ENCODE measurements around the gene MICAL2. TPM values are rescaled to one million over a fixed set of nuclear protein-coding genes. Genes with fewer than 3 reads are reported as not detected.

The MICAL2 gene
- total RNA-seq, 2 donors from 2014 or later = 1.5 to 1.9 TPM

DNA sequence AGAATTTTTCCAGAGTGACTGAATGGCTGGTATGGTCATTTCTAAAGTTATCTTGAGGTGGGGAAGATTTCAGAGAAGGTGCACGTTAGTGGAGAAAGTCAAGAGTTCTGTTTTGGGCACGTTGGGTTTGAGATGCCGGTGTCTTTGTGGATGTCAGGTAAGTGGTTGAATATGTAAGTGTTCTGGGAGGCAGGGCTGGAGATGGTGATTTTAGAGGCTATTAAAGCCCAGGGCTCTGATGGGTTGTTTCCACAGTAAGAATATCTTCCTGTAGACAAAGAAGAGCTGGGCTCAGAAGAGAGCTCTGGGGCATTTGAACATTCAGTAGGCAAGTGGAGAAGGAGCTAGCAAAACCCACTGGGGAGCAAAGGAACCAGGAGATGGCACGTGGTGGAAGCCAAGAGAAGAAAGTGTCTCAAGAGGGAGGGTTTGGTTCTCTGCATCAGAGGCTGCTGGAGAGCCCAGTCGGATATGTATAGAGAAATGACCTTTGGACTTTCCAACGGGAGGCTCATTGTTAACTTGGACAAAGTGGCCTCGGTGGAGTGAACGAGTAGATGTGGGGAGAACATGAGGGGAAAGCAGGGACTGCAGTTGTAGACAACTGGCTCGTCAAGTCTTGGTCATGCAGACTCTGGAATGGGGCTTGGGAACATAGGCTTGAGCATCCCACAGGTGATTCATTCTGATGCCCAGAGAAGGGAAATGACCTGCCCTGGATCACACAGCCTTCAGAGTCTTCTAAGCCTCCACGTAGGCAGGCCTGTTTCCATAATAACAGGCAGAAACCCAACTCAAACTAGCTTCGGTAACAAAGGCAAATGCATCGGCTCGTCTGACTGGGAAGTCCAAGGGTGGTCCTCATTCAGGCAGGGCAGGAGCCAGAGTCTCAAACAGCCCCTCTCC is 168.6 kb downstream of the MICAL2 start:
- no peaks in the 10 kb centered on the region for H3K36me3 Mint-ChIP-seq (ENCODE audit: low read depth)
- no peaks in the 10 kb centered on the region for H3K4me1 ChIP-seq (ENCODE audit: control insufficient read depth, insufficient read depth, low read length)
- WGBS, 2 experiments (ENCODE audit: insufficient coverage in 1 of 2, insufficient read length in 1 of 2) = 85 to 90% methylated on average over 10 to 13 of the region's 13 CpGs
- no peak overlapping the region for H3K4me3 Mint-ChIP-seq
- H3K27me3 Mint-ChIP-seq (ENCODE audit: insufficient read depth) = peaks cover 2% of the 10 kb centered on the region
- H3K27ac Mint-ChIP-seq = no peak overlapping the region
- H3K4me1 Mint-ChIP-seq = peaks cover 7% of the 10 kb centered on the region
- H3K27ac ChIP-seq (ENCODE audit: low read depth, low read length) = no peak overlapping the region
- TF ChIP-seq, protein P1, sequence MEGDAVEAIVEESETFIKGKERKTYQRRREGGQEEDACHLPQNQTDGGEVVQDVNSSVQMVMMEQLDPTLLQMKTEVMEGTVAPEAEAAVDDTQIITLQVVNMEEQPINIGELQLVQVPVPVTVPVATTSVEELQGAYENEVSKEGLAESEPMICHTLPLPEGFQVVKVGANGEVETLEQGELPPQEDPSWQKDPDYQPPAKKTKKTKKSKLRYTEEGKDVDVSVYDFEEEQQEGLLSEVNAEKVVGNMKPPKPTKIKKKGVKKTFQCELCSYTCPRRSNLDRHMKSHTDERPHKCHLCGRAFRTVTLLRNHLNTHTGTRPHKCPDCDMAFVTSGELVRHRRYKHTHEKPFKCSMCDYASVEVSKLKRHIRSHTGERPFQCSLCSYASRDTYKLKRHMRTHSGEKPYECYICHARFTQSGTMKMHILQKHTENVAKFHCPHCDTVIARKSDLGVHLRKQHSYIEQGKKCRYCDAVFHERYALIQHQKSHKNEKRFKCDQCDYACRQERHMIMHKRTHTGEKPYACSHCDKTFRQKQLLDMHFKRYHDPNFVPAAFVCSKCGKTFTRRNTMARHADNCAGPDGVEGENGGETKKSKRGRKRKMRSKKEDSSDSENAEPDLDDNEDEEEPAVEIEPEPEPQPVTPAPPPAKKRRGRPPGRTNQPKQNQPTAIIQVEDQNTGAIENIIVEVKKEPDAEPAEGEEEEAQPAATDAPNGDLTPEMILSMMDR (conservative IDR thresholded peaks at IDR 0.05) = no peak
- H3K36me3 ChIP-seq (ENCODE audit: control insufficient read depth, insufficient read depth, low read length) = no peaks in the 10 kb centered on the region
- H3K4me3 ChIP-seq (ENCODE audit: low read length) = no peak overlapping the region
- no peak overlapping the region for H3K9ac ChIP-seq (ENCODE audit: extremely low read depth, low read length, poor library complexity, severe bottlenecking)
- DNase-seq = peak; percentile 24
- H3K9me3 ChIP-seq (ENCODE audit: control insufficient read depth, low read length) = no peaks in the 10 kb centered on the region
- H3K27me3 ChIP-seq (ENCODE audit: control insufficient read depth, insufficient read depth, low read length, poor library complexity, severe bottlenecking) = peaks cover 1% of the 10 kb centered on the region
- H3K9me3 Mint-ChIP-seq = no peaks in the 10 kb centered on the region

DNA sequence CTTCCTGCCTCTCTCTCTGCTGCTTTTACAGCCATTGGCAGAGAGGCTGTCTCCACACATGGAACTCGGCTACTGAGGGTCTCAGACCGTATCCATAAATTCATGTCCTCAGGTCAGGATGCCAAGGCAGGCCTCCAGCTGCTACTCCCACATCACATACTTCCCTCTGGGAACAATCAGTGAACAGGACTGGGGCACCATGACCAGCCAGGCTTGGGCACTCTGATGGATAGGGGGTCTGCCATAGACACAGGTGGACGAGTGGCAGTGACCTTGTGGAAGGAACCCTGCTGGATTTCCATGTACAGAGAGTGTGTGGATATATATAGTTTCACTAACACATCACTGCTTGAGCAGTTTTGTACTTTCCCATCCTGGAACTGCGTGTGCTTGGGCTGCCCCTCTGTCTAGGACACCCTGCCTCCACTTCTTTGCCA is 169.3 kb downstream of the MICAL2 start:
- Mint-ChIP-seq H3K27me3 (ENCODE audit: insufficient read depth) (peaks cover 2% of the 10 kb centered on the region), H3K9me3 (no peaks in the 10 kb centered on the region), H3K4me1 (peaks cover 3% of the 10 kb centered on the region), H3K36me3 (ENCODE audit: low read depth) (no peaks in the 10 kb centered on the region), H3K4me3 (no peak overlapping the region), H3K27ac (no peak overlapping the region)
- peak; percentile 19 for DNase-seq
- no peak overlapping the region for H3K4me3 ChIP-seq (ENCODE audit: low read length)
- no peaks in the 10 kb centered on the region for H3K36me3 ChIP-seq (ENCODE audit: control insufficient read depth, insufficient read depth, low read length)
- WGBS, 2 experiments (ENCODE audit: insufficient coverage in 1 of 2, insufficient read length in 1 of 2) = 88 to 100% methylated on average over 4 of the region's 4 CpGs
- H3K9ac ChIP-seq (ENCODE audit: extremely low read depth, low read length, poor library complexity, severe bottlenecking) = no peak overlapping the region
- H3K27me3 ChIP-seq (ENCODE audit: control insufficient read depth, insufficient read depth, low read length, poor library complexity, severe bottlenecking) = peaks cover 4% of the 10 kb centered on the region
- TF ChIP-seq, protein P1 (conservative IDR thresholded peaks at IDR 0.05) = no peak
- no peaks in the 10 kb centered on the region for H3K4me1 ChIP-seq (ENCODE audit: control insufficient read depth, insufficient read depth, low read length)
- no peaks in the 10 kb centered on the region for H3K9me3 ChIP-seq (ENCODE audit: control insufficient read depth, low read length)
- H3K27ac ChIP-seq (ENCODE audit: low read depth, low read length) = no peak overlapping the region

DNA sequence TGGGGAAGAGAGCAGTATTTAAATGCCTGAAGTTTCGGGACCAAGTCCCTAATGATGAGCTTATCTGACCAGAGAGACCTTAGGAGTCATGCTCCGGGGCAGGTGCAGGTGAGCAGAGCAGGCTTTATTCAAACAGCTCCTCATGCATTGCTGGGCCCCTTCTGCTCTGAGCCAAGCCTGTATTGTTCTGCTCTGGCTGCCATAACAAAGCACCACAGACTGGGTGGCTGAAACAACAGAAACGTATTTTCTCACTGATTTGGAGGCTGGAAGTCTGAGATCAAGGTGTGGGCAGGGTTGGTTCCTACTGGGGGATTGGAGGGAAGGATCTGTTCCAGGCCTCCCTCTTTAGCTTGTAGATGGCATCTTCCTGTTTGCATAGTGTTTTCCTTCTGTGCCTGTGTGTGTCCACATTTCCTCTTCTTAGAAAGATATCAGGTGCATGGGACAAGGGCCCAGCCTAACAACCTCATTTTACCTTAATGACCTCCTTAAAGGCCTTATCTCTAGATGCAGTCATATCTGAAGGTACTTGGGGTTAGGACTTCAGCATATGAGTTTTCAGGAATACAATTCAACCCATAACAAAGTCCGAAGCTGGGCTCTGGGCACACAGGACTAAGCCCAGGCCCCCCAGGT is 169.9 kb downstream of the MICAL2 start:
- H3K36me3 Mint-ChIP-seq (ENCODE audit: low read depth) = no peaks in the 10 kb centered on the region
- Histone ChIP-seq H3K36me3 (ENCODE audit: control insufficient read depth, insufficient read depth, low read length) (no peaks in the 10 kb centered on the region), H3K4me3 (ENCODE audit: low read length) (no peak overlapping the region), H3K4me1 (ENCODE audit: control insufficient read depth, insufficient read depth, low read length) (no peaks in the 10 kb centered on the region), H3K27ac (ENCODE audit: low read depth, low read length) (no peak overlapping the region), H3K27me3 (ENCODE audit: control insufficient read depth, insufficient read depth, low read length, poor library complexity, severe bottlenecking) (peaks cover 4% of the 10 kb centered on the region), H3K9ac (ENCODE audit: extremely low read depth, low read length, poor library complexity, severe bottlenecking) (no peak overlapping the region), H3K9me3 (ENCODE audit: control insufficient read depth, low read length) (no peaks in the 10 kb centered on the region)
- WGBS, 2 experiments (ENCODE audit: insufficient coverage in 1 of 2, insufficient read length in 1 of 2) = 88 to 89% methylated on average over 3 to 4 of the region's 4 CpGs
- TF ChIP-seq, protein P1 (conservative IDR thresholded peaks at IDR 0.05) = no peak
- no peak overlapping the region for H3K27ac Mint-ChIP-seq
- no peaks in the 10 kb centered on the region for H3K9me3 Mint-ChIP-seq
- peak; percentile 13 for DNase-seq
- H3K4me1 Mint-ChIP-seq = no peaks in the 10 kb centered on the region
- H3K4me3 Mint-ChIP-seq = no peak overlapping the region
- H3K27me3 Mint-ChIP-seq (ENCODE audit: insufficient read depth) = peaks cover 2% of the 10 kb centered on the region
